ENCODE results near the gene SERPINA12. TPM values are rescaled to one million over a fixed set of nuclear protein-coding genes. Genes with fewer than 3 reads are reported as not detected.
A peak's percentile ranks its signal among the peaks of the same experiment; 100 is the strongest.

Gene SERPINA12
- total and polyA plus RNA-seq, 2 of the 13 experiments (the other 11 are each of a cell fraction or from before 2014, with no cell fraction given) = 0.08 TPM; not detected in 1

- no peak for TF ChIP-seq CENPBD1 (CRISPR knock-in tag; IDR thresholded peaks at IDR 0.05; ENCODE audit: borderline replicate concordance, low read depth)
- no peak for TF ChIP-seq HINFP (CRISPR knock-in tag; IDR thresholded peaks at IDR 0.05; ENCODE audit: low read depth)
- TF ChIP-seq SRSF1 (optimal IDR thresholded peaks at IDR 0.05; ENCODE audit: low read depth, low read length) = no peak
- TF ChIP-seq FLYWCH1 (CRISPR knock-in tag; IDR thresholded peaks at IDR 0.05) = no peak
- no peak for TF ChIP-seq KLF16 (CRISPR knock-in tag; IDR thresholded peaks at IDR 0.05)
- TF ChIP-seq NBN (conservative IDR thresholded peaks at IDR 0.05) = no peak
- TF ChIP-seq NR2F6 (IDR thresholded peaks at IDR 0.05) = peak; percentile 98
- TF ChIP-seq NR2F6 (CRISPR knock-in tag; IDR thresholded peaks at IDR 0.05) = peak; percentile 97
- TF ChIP-seq HNF4G (IDR thresholded peaks at IDR 0.05; ENCODE audit: borderline replicate concordance, low read depth, low read length) = no peak
- TF ChIP-seq HNF4G (CRISPR knock-in tag; IDR thresholded peaks at IDR 0.05; ENCODE audit: borderline replicate concordance, low read depth) = no peak
- TF ChIP-seq RBM22 (optimal IDR thresholded peaks at IDR 0.05; ENCODE audit: low read length) = no peak
- TF ChIP-seq ZBTB7A (CRISPR knock-in tag; IDR thresholded peaks at IDR 0.05) = no peak
- TF ChIP-seq PHF5A (CRISPR knock-in tag; IDR thresholded peaks at IDR 0.05; ENCODE audit: low read depth, unreplicated experiment) = no peak
- no peak for TF ChIP-seq ZNF572 (CRISPR knock-in tag; IDR thresholded peaks at IDR 0.05)
- no peak for TF ChIP-seq GMEB2 (CRISPR knock-in tag; IDR thresholded peaks at IDR 0.05; ENCODE audit: low read depth)
- no peak for TF ChIP-seq ZNF784 (CRISPR knock-in tag; IDR thresholded peaks at IDR 0.05; ENCODE audit: borderline replicate concordance)
- no peak for TF ChIP-seq KDM5B (CRISPR knock-in tag; IDR thresholded peaks at IDR 0.05; ENCODE audit: borderline replicate concordance)
- no peak for TF ChIP-seq ATRX (CRISPR knock-in tag; IDR thresholded peaks at IDR 0.05; ENCODE audit: borderline replicate concordance)
- no peak for TF ChIP-seq SRY (CRISPR knock-in tag; IDR thresholded peaks at IDR 0.05)
- no peak for TF ChIP-seq MYNN (CRISPR knock-in tag; IDR thresholded peaks at IDR 0.05; ENCODE audit: low read depth)
- TF ChIP-seq ZNF770 (CRISPR knock-in tag; IDR thresholded peaks at IDR 0.05) = no peak
Measured at GRCh38 chr14:94455928-94456327, 53.3 kb downstream of the SERPINA12 start (continued).

Measured in HepG2 (cell line).